Astrocyte of the spinal cord (primary cell): ENCODE measurements around the gene RASL11B.

Experiments used
- DNase-seq: peaks from one replicate; pipeline ENCODE4 v3.0.0; 2011; ENCODE audit warnings: low read depth, low spot score
- H3K4me3 ChIP-seq: 2 replicates; pipeline ENCODE4 v1.5.1; 2011; ENCODE audit warnings: low read depth, mild to moderate bottlenecking, low read length, moderate library complexity
- CTCF ChIP-seq: IDR thresholded peaks from 2 replicates; pipeline ENCODE4 v1.5.1; 2012; ENCODE audit warnings: low read depth, mild to moderate bottlenecking, low read length, inconsistent platforms
- in situ Hi-C: cut with HindIII; loops from 2 replicates; pipeline ENCODE4 v1.10.0; 2017; ENCODE audit warnings: low sequenced_read_pairs

Gene RASL11B

GRCh38 chr4:52862639-52863161 is 583 bp downstream of the RASL11B start:
- DNase-seq = no peak
- TF ChIP-seq CTCF = no peak
- H3K4me3 ChIP-seq = peak overlapping the region; percentile 45
- in situ Hi-C loops = no loop called here

GRCh38 chr4:52863324-52863723 is 1.2 kb downstream of the RASL11B start:
- no peak for TF ChIP-seq CTCF
- no peak for DNase-seq
- in situ Hi-C loops = no loop called here
- no peak overlapping the region for H3K4me3 ChIP-seq

GRCh38 chr4:52864793-52865192 is 2.7 kb downstream of the RASL11B start:
- TF ChIP-seq CTCF = no peak
- H3K4me3 ChIP-seq = no peak overlapping the region
- in situ Hi-C loops = no loop called here
- DNase-seq = peak; percentile 71

- in situ Hi-C loops = no loop called here
- H3K4me3 ChIP-seq = no peak overlapping the region
- DNase-seq = no peak
- TF ChIP-seq CTCF = no peak
Measured at GRCh38 chr4:52865300-52865699, 3.2 kb downstream of the RASL11B start.

GRCh38 chr4:52866734-52867133 is 4.6 kb downstream of the RASL11B start:
- no peak for TF ChIP-seq CTCF
- in situ Hi-C loops = no loop called here
- H3K4me3 ChIP-seq = no peak overlapping the region
- DNase-seq = no peak

GRCh38 chr4:52867163-52867562 is 5.0 kb downstream of the RASL11B start:
- in situ Hi-C loops = no loop called here
- no peak for TF ChIP-seq CTCF
- DNase-seq = no peak
- H3K4me3 ChIP-seq = no peak overlapping the region

- no peak overlapping the region for H3K4me3 ChIP-seq
- in situ Hi-C loops = no loop called here
- no peak for TF ChIP-seq CTCF
- no peak for DNase-seq
Measured at GRCh38 chr4:52868133-52868532, 6.0 kb downstream of the RASL11B start.
